Posterior vena cava (tissue), 2 donors: ENCODE results near the gene PYGO2. TPM values are rescaled to one million over a fixed set of nuclear protein-coding genes. Genes with fewer than 3 reads are reported as not detected.
"Not testable (repeated sequence)": the region's sequence is repeated elsewhere in the genome, so short reads cannot be mapped to it uniquely, and the experiment has no call there.

Experiments used
- DNase-seq: peaks from one replicate; pipeline ENCODE4 v3.0.0-alpha.2; 2020; ENCODE audit warnings: low spot score
- intact Hi-C, 2 donors: fragments of 100-400 bp; cut with DNase I; formaldehyde crosslinking; loops; one replicate each; pipeline versions ENCODE4 v1.14.1 to v1.14.2; 2022 to 2023
- total RNA-seq, 2 donors: library from RNA; stranded (reverse); fragmentation: NEBNext Ultra II Directional; extraction: Animal tissue kit (Norgen Biotek cat#: 25700); gene quantifications; one replicate each; pipeline ENCODE4 v1.2.1, GENCODE V29; 2021
- donor health status: DM: yes; HTN: yes; CAD: no.
- donor health status: DM: yes; HTN: yes; CAD: no.

The PYGO2 gene
- total RNA-seq, 2 donors from 2014 or later = 17.0 to 19.2 TPM

DNA sequence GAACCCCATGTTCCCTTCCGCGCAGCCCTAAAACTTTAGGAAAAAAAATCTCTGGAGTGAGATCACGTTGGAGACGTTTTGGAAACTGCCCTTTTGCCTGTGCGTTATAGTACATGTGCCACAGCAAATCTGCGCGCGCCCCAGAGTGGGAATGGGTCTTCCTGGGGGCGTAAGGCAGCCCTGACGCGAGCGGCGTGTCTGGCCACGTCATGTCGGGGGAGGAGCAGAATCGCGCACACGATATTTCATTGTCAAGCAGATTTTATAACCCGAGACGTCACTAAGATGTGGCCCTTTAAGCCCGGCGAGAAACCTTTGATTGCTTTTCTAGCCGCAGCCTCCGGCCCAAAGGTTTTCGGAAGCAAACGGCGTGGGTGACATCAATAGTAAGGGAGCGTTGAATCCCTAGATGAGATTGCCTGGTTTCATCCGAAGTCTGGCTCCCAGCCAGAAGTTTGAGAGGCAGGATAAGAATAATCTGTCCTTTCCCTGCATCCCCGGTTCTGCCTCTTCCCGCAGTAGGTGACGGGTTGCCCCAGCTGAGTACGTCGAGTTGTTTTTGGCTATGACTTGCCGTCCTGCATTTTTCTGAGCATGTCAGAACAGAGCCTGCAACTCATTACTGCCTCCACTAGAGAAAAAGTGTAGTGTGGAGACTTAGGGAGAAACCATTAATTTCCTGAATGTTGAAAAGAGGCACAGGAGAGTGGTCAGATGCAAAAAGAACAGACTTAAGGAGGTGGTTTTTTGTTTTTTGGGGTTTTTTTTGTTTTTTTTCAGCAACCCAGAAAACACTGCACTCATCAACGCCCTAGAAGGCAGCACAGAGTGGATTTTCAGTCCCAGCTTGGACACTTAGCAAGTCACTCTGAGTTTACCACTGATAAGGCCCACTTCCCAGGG lies 24.2 kb downstream of the PYGO2 start:
- peak; percentile 97 for DNase-seq
- intact Hi-C loops = no loop called here

DNA sequence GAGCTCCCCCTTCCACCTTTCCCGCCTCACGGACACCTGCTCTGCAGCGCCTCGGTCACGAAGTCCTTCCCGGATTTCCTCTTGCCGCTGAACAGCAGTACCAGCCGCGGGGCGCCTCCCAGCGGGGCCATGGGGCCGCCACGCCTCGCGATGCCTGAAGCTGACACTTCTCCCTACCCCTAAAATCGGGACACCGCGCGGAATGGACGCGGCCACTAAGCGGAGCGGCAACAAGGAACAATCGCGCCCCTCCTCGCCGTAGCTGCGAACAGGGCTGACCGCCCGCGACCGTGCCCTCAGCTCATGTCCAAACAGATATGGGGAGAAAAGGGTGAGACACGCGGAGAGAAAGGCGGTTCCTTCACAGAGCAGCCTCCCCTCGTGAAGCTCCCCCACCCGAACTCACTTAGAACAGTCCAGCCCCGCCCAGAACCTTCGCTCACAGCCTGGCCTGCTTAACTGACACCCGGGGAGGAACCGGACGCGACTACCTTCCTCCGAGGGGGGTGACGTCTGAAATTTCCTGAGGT lies 25.0 kb downstream of the PYGO2 start, which contains the start of gene PMVK:
PMVK (minus strand) TSS at position 165 of the 530 bp plus-strand sequence; CDS start at position 131, 34 bp downstream.
- intact Hi-C loops = no loop called here
- peak; percentile 98 for DNase-seq

DNA sequence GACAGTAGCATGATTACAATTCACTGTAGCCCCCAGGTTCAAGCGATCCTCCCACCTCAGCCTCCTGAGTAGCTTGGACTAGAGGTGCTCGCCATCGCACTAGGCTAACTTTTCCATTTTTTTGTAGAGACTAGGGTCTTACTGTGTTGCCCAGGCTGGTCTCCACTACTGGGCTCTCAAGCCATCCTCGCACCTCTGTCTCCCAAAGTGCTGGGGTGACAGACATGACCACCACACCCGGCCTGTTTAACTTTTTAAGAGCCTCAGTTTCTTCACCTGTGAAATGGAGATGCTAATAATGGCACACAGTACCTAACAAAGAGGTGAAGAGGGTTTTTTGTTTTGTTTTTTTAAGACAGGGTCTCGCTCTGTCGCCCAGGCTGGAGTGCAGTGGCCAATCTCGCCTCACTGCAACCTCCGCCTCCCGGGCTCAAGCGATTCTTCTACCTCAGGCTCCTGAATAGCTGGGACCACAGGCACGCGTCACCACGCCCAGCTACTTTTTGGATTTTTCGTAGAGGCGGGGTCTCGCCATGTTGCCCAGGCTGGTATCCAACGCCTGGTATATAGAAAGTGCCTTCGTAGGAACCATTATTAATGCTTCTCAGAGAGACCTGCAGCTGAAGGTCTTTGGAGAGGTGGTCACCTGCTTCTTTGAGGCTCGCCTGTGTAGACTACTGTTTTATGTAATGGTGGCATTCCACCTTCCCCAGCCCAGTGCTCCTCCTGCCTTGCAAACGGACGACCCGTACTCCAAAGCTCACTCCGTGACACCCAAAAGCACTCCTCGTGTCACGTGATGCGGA lies 25.6 kb downstream of the PYGO2 start:
- no peak for DNase-seq
- intact Hi-C loops = no loop called here

DNA sequence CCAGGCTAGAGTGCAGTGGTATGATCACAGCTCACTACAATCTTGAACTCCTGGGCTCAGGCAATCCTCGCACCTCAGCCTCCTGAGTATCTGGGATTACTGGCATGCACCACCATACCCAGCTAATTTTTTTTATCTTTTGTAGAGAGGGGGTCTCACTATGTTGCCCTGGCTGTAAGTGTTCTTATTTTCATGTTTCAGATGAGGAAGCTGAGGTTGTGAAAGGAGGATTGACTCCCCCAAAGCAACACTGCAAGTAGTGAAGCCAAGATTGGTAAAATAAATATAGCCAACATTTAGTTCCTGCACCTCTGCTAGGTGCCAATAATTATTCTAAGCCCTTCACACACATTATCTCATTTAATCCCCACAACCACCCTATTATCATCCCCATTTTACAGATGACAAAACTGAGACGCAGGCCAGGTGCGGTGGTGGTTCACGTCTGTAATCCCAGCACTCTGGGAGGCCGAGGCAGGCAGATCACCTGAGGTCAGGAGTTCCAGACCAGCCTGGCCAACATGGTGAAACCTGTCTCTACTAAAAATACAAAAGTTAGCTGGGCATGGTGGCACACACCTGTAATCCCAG lies 27.1 kb downstream of the PYGO2 start:
- intact Hi-C loops = no loop called here

DNA sequence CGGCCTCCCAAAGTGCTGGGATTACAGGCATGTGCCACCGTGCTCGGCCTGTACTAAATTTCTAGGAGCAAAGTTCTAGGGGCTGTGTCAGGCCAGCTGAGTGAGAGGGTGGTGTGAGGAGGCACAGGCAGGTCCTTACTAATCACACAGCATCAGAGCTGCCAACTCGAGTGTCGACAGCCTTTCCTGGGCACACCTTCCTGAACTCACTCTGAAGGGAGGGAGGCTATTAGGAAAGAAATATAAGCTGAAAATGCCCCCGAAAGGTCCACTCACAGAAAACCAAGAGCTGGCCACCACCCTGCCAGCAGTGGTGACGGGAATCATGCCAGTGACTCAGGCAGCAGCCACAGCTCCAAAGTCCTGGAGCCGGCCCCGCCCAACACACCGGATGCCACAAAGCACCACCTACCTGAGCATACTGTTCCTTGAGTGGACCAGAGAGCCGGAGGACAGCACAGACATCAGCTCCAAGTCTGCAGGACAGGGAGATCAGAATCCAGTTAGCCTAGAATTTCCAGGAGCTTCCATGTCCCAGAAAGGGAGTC lies 29.6 kb downstream of the PYGO2 start:
- no peak for DNase-seq
- intact Hi-C loops = no loop called here

More for the DNA sequence above, 27.1 kb downstream of the PYGO2 start:
- no peak for DNase-seq

DNA sequence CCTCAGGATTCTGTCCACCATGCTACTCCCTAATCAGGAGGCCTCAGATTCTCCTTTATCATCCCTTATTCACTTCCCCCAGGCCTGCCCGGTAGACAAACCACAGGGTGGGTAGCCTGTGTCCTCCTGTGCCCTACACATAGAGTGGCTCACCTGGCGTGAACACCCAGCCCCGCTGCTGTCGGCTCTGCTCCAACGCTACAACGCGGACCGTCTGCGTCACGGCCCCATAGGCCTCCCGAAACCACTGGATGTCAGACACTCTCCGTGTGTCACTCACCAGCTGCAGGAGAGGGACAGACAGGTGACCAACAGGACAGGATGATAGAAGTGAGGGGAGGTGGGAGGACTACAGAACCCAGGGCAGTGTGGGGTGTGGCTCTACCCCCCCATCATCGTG lies 35.4 kb downstream of the PYGO2 start:
- DNase-seq = no peak
- intact Hi-C loops = no loop called here

DNA sequence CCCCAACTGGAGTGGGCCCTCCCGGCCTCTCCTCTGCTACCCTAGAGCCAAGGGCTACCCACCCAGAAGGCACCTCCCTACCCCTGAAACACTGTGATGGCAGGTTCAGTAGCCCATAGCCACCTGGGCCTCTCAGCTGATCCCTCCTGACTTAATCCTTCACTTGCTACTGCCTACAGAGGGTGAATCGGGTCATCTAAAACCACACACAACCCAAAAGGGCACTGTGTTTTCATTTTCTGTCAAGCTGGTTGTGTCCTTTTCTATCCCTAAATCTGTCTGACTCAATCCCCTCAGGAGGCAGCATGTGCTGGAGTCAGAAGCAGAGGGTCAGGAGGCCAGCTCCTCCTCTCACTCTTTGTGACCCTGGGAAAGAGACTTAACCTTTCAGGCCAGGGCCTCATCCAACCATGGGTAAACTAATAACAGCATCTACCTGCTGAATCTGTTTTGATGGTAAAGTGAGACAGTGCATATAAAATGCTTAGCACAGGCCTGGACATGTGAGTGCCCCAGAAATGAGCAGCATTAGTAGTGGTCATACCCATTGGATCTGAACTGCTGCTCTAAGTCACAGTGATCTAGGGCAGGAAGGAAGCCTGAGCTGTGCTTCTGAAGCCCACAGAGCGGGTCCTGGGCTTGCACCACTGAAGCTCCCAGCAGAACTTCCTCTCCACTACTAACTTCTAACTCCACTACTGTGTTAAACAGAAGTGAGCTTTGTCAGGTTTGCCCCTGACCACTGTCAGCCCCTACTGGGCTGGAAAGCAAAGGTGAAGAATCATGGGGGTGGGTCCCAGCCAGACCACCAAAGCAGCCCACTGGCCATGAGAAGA lies 36.0 kb downstream of the PYGO2 start:
- DNase-seq = no peak
- intact Hi-C loops = no loop called here

DNA sequence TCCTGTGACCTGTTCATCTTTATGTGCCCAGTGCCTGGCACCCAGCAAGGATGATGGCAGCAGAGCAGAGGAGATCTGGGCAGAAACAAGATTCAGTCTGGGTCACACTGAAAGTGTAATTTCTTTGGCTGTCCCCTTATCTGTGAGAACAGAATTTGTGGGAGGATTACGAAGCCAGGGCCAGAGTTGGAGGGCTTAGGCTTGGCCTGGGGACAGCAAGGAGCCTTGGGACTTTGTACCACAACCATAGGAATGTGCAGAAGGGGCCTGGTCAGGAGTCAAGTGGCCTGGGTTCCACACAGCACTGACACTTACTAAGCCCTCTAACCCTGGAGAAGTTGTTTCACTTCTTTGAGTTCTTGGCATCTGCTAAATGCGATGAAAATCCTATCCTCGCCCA lies 37.9 kb downstream of the PYGO2 start:
- DNase-seq = no peak
- intact Hi-C loops = no loop called here

DNA sequence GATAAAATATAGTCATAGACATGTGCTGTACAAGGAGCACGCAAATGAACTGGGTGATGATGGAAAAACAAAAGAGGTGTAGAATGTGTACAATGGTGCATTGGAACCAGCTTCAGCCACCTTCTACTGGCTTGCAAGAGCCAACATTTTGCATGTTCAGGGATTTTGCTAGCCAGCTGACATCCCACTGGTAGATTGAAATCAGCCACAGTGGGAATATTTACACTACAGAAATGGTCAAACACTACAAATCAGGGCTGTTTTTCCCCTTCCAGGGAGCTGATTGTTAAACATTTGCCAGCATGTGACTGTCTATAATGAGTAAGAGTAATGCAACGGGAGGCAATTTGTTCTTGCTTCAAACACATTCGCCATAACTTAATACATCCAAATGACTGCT lies 48.3 kb downstream of the PYGO2 start:
- intact Hi-C loops = no loop called here
- no peak for DNase-seq

DNA sequence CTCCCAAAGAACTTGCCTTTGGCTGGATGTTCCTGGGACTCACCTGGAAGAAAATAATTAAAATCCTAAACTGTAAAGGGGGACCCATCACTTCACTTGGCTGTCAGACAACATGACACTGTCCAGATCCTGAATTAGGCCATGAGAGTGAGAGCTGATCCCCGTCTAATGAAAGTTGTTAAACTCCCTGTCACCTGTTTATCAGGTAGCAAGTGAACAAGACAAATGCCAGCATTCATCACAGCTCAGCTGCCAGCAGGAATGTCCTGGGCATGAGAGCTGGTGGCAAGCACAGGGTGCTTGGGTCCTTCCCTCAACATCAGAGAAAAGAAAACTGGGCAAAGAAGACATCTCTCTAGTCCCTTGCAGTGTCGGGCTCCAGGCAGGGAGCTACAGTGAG lies 48.8 kb downstream of the PYGO2 start:
- intact Hi-C loops = no loop called here
- peak; percentile 5 for DNase-seq

DNA sequence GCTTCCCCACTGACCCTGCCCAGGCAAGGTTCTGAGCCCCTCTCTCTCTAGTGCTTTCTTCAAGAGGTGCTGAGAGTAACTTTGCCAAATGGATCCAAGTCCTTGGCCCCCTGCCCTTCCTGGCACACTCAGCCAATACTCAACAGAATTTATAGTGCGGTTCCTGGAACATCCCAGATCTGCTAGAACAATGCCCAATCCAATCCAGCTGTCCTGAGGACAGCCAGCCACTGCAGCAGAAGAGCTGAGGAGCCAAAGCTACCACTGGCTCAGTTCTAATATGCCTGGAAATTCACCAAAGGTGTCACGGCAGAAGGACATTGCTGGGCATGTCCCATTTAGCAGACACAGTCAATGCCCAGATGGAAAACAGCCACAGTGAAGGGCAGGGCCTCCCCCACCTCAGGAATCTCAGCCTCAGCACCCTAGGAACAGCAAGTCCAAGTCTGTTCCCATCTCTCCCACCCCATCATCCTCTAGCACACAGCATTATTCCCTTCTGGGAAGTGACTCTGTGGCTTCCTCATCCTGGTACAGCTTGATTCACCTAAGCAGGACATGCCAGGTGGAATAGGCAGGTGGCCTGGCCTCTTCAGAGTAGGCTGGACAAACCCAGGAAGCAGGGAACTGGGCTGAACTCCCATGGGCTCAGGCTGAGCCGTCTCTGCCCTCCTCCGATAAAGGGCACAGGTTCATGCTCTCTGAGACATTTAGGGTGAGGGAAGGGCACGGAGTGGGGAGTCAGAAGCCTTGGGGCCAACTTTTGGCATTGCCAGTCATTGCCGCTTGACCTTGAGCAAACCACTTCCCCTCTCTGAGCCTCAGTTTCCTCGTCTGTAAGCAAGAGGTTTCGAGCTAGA lies 49.7 kb downstream of the PYGO2 start:
- intact Hi-C loops = no loop called here
- DNase-seq = peak; percentile 55

DNA sequence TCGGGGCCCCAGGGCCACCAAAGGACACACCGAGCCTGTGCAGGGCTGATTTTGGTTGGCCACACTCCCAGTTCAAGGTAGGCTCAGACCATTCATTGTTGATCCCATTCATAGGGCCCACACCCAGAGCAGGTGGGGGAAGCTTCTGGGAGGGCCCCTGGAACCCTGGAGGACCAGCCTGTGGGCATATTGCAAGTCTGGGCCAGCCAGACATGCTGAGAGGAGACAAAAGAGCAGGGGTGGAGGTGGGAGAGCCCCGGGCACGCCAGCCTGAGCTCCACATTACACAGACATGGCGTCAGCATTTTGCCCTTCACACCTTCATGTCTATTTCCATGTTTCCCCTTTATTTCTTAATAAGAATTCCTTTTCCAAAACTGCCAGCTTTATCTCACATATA lies 50.7 kb downstream of the PYGO2 start:
- intact Hi-C loops = no loop called here

DNA sequence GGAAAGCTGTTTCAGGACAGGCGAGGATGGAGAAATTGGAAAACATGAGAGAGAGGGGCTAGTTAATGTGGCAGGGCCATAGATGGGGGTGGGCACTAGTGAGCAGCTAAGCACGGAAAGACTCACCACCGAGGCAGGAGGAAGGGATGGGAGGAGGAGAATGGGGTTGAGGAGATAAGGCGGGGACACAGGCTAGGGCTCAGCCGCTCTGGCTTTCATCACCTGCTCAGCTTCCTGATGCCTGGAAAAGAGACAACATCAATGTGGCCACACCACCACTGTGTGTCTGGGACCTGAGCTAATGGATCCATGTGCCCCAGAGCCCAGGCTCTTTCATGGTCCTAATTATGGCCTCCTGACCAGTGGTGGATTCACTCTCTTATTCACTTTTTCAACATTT lies 52.6 kb downstream of the PYGO2 start:
- DNase-seq = no peak
- intact Hi-C loops = no loop called here

More for the DNA sequence above, 50.7 kb downstream of the PYGO2 start:
- DNase-seq = peak; percentile 37

DNA sequence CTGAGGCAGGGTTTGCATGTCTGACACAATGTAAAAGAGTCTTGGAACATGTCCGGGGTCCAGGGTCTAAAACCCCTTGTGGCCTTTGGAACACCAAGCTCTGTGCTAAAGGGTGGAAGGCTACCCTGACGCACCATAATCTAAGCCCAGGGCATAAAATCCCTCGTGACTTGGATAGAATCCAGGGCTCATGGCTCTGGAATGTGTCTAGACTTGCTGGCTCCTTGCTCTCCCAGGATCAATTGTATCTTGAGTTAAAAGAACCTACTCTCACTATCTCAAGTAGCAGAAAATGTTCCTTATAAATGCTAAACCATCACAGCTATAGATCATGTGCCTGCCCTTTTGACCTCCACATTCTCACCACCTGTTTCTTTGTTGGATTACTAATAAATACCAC lies 53.5 kb downstream of the PYGO2 start:
- intact Hi-C loops, DNase-seq: not testable (repeated sequence)
